MG63 (cell line): ENCODE data around the gene TOR1B. TPM values are rescaled to one million over a fixed set of nuclear protein-coding genes. Genes with fewer than 3 reads are reported as not detected.
"Not testable (repeated sequence)": the region's sequence is repeated elsewhere in the genome, so short reads cannot be mapped to it uniquely, and the experiment has no call there.

Experiments used
- DNase-seq: peaks from one replicate; pipeline ENCODE4 v3.0.0-alpha.2; 2020
- H3K27me3 ChIP-seq: fragments of 250-450 bp; sonication (Bioruptor Pico); 2 replicates; pipeline ENCODE4 v1.5.1; 2020; ENCODE audit warnings: mild to moderate bottlenecking, moderate library complexity
- H3K36me3 ChIP-seq: fragments of 250-450 bp; sonication (Bioruptor Pico); 2 replicates; pipeline ENCODE4 v1.5.1; 2020; ENCODE audit warnings: mild to moderate bottlenecking, moderate library complexity
- H3K4me3 ChIP-seq: fragments of 250-450 bp; sonication (Bioruptor Pico); 2 replicates; pipeline ENCODE4 v1.5.1; 2020; ENCODE audit warnings: mild to moderate bottlenecking, moderate library complexity
- H3K9me3 ChIP-seq: fragments of 250-450 bp; sonication (Bioruptor Pico); 2 replicates; pipeline ENCODE4 v1.5.1; 2020; ENCODE audit warnings: mild to moderate bottlenecking, moderate library complexity
- total RNA-seq: library from RNA; depleted of rRNA; stranded (reverse); fragments of >200 nt; shearing (Covaris generic); gene quantifications from 2 replicates; pipeline ENCODE4 v1.2.3, GENCODE V29; 2014; ENCODE audit warnings: low replicate concordance

Gene TOR1B
- total RNA-seq, 1 experiment from 2014 or later, result 31.8 TPM

GRCh38 chr9:129796029-129796428, 7.0 kb upstream of the TOR1B start:
- H3K4me3 ChIP-seq, H3K9me3 ChIP-seq, H3K36me3 ChIP-seq, DNase-seq, H3K27me3 ChIP-seq: not testable (repeated sequence)

- H3K9me3 ChIP-seq, result no peaks in the 10 kb centered on the region
- no peak for DNase-seq
- H3K4me3 ChIP-seq, result no peak overlapping the region
- no peaks in the 10 kb centered on the region for H3K27me3 ChIP-seq
- no peaks in the 10 kb centered on the region for H3K36me3 ChIP-seq
Observed at GRCh38 chr9:129798973-129799372, 4.0 kb upstream of the TOR1B start.

DNA sequence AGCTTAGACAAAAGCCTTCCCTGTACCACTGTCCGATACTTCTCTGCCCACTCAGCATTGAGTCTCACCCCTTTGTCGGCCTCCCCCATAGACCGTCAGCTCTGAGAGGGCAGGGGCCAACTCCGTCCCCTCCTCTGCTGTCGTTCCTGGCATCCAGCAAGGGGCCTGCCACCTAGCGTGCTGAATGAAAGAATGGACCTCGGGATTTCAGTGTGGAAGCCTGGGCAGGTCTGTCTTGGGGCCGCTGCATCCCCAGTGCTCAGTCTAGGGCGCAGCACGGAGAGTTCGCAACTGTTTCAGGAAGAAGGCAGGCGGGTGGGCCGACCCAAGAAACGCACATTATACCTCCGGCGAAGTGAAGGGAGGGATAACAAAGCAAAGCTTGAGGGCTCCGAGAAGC, 1.5 kb upstream of the TOR1B start:
- H3K9me3 ChIP-seq, result no peaks in the 10 kb centered on the region
- H3K4me3 ChIP-seq, result no peak overlapping the region
- H3K36me3 ChIP-seq, result peaks cover 7% of the 10 kb centered on the region
- no peaks in the 10 kb centered on the region for H3K27me3 ChIP-seq
- DNase-seq, result no peak

GRCh38 chr9:129803676-129804060, 684 bp downstream of the TOR1B start:
- peak; percentile 18 for DNase-seq
- Histone ChIP-seq H3K9me3 (no peaks in the 10 kb centered on the region), H3K36me3 (peaks cover 9% of the 10 kb centered on the region), H3K27me3 (no peaks in the 10 kb centered on the region), H3K4me3 (peak overlapping the region; percentile 92)

DNA sequence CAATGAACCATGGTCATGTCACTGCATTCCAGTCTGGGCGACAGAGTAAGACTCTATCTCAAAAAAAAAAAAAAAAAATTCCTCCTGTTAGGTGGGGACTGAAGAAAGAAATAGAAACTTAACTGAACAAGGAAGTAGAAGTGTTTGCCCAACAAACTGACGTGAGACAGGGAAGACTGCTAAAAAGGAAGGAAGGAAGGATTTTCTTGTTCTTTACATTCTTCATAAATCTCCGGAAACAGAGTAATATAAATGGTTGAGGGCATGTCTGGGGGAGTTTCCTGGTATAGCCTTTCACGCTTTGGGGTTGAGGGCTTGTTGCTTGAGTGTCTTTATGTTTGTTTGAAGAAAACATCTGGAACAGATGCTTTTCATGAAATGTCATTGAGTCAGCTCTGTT, 3.1 kb downstream of the TOR1B start:
- Histone ChIP-seq H3K27me3 (no peaks in the 10 kb centered on the region), H3K36me3 (peaks cover 23% of the 10 kb centered on the region), H3K4me3 (no peak overlapping the region), H3K9me3 (no peaks in the 10 kb centered on the region)
- DNase-seq, result no peak

DNA sequence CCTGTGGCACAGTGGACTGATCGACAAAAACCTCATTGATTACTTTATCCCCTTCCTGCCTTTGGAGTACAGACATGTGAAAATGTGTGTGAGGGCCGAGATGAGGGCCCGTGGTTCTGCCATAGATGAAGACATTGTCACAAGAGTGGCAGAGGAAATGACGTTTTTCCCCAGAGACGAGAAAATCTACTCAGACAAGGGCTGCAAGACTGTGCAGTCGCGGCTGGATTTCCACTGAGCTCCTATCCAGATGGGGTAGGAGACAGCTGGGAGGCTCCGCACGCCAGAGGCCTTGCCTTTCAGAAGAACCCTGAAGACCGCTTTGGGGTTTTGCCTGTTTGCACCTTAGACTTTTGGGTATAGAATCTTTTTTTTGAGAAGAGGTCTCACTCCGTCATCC, 6.4 kb downstream of the TOR1B start:
- H3K27me3 ChIP-seq, result no peaks in the 10 kb centered on the region
- no peaks in the 10 kb centered on the region for H3K9me3 ChIP-seq
- peaks cover 25% of the 10 kb centered on the region for H3K36me3 ChIP-seq

DNA sequence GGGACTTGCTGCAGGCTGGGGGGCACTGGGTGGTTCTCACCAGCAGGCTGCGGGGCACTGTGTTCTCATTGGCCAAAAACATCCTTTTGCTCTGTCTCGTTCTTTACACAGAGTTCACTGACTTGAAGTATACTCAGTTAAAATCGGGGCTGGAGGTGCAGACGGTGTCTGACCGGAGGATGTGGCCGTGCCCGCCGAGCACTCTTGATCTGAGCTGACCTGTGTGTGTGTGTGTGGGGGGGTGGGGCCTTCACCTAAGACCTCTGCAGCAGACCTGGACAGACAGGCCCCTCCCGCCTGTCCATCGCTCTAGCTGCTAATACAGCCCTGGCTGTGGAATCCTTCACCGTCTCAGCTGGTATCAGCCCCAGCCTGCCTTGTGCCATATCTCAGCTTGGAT, 7.1 kb downstream of the TOR1B start:
- Histone ChIP-seq H3K9me3 (no peaks in the 10 kb centered on the region), H3K36me3 (peaks cover 24% of the 10 kb centered on the region), H3K4me3 (no peak overlapping the region), H3K27me3 (no peaks in the 10 kb centered on the region)
- no peak for DNase-seq

More for the DNA sequence above, 6.4 kb downstream of the TOR1B start:
- no peak overlapping the region for H3K4me3 ChIP-seq
- DNase-seq, result no peak

DNA sequence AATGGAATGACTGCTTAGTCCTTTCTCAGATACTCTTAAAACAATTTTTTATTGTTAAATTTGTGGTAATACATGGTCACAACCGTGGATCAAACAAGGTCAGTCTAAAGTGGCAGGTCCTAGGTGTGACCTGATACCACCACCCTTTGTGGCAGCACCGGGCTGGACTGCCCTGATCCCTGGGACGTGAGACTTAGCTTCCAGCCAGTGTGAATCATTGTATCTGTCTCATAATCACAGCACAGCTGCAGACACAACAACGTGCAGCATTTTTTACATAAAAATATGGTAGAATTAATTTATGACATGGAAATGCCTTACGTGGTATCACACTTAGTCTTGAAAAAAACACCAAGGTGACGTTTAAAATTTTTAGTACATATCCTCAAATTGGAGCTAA, 7.8 kb downstream of the TOR1B start:
- no peak overlapping the region for H3K4me3 ChIP-seq
- DNase-seq, result no peak
- H3K36me3 ChIP-seq, result peaks cover 20% of the 10 kb centered on the region
- H3K27me3 ChIP-seq, result no peaks in the 10 kb centered on the region
- no peaks in the 10 kb centered on the region for H3K9me3 ChIP-seq

DNA sequence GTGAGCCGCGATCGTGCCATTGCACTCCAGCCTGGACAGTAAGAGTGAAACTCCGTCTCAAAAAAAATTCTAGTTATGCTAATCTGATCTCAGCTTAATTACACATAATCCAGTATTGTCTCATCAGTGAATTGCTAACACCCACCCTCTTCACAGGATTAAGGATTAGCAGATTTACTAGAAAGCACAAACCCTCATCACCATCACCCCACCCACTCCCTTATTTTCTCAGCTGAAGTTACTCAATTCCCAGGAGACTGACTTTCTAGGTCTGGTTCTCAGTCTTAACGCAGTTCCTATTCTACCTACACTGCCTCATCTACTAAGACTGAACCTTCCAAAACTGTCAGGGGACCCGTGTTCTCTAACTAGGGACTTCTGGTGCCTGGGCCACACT, 9.0 kb downstream of the TOR1B start:
- H3K36me3 ChIP-seq, result peaks cover 30% of the 10 kb centered on the region
- H3K4me3 ChIP-seq, result no peak overlapping the region
- no peak for DNase-seq
- no peaks in the 10 kb centered on the region for H3K27me3 ChIP-seq
- no peaks in the 10 kb centered on the region for H3K9me3 ChIP-seq

- Histone ChIP-seq H3K27me3 (no peaks in the 10 kb centered on the region), H3K36me3 (peaks cover 31% of the 10 kb centered on the region)
Observed at GRCh38 chr9:129812385-129812784, 9.4 kb downstream of the TOR1B start.

GRCh38 chr9:129813661-129814060, 10.7 kb downstream of the TOR1B start:
- Histone ChIP-seq H3K4me3 (no peak overlapping the region), H3K9me3 (no peaks in the 10 kb centered on the region), H3K36me3 (peaks cover 38% of the 10 kb centered on the region), H3K27me3 (no peaks in the 10 kb centered on the region)
- no peak for DNase-seq

More at GRCh38 chr9:129812385-129812784, 9.4 kb downstream of the TOR1B start:
- no peaks in the 10 kb centered on the region for H3K9me3 ChIP-seq
- DNase-seq, result no peak
- H3K4me3 ChIP-seq, result no peak overlapping the region

GRCh38 chr9:129814432-129815223, 11.6 kb downstream of the TOR1B start:
- no peak for DNase-seq
- H3K9me3 ChIP-seq, result no peaks in the 10 kb centered on the region
- peaks cover 39% of the 10 kb centered on the region for H3K36me3 ChIP-seq
- no peak overlapping the region for H3K4me3 ChIP-seq
- no peaks in the 10 kb centered on the region for H3K27me3 ChIP-seq

DNA sequence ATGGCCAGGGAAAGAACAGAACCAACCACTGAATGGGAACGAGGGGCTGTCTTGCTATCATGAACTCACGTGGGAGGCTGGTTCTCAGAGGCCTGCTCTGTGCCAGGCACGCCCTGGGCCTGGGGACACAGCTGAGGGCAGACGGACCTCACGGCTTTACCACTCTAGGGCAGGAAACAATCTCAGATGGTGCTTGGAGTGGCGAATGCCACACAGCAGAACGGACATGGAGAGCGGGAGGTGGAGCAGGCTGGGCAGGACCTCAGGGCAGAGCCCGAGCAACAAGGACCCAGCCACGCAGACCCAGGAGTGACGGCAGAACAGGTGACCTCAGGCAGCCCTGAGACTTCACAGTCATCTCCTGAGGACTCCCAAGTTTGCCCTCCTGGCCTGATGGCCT, 12.3 kb downstream of the TOR1B start:
- no peaks in the 10 kb centered on the region for H3K27me3 ChIP-seq
- no peak for DNase-seq
- peaks cover 38% of the 10 kb centered on the region for H3K36me3 ChIP-seq
- no peaks in the 10 kb centered on the region for H3K9me3 ChIP-seq
- no peak overlapping the region for H3K4me3 ChIP-seq

DNA sequence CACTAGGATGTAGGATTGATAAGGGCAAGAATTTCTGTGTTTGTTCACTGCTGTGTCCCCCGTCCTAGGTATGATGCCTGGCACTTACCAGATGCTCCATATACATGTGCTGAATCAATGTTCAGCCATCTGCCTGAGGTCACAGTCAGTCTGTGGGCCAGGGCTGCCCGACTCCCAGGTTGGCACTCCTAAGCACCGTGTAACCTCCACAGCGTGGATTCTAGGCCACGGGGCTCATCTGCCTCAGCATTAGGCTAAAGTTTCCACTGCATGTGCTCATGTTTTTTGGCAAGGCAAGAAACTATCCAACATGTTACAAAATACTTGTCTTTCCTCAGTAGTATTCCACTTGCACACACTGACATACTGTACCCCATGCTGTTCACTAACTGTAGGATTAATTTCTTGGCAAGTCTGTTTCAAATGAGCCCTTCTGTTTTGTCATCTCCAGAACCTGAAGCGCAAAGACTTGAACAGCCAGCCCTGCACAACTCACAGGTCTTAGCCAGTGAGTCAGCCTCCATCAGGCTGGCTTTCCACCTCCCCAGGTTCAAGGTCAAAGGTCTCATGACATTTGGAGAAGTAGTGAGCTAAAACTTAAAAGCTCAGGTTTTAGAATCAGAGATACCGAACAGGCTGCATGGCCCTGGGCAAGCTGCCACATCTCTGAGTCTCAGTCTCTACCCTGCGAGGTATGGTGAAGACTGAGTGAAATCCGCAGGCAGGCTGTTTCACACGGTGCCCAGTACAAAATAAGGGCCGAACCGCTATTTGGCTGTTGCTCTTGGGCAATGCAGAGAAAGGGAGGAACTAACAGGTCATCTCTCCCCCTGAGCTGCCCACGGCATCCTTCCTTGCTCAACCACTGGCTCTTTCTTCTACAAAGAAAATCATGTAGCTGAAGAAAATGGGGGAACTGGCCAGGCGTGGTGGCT, 13.8 kb downstream of the TOR1B start:
- Histone ChIP-seq H3K4me3 (no peak overlapping the region), H3K9me3 (no peaks in the 10 kb centered on the region), H3K36me3 (peaks cover 45% of the 10 kb centered on the region), H3K27me3 (no peaks in the 10 kb centered on the region)
- no peak for DNase-seq

DNA sequence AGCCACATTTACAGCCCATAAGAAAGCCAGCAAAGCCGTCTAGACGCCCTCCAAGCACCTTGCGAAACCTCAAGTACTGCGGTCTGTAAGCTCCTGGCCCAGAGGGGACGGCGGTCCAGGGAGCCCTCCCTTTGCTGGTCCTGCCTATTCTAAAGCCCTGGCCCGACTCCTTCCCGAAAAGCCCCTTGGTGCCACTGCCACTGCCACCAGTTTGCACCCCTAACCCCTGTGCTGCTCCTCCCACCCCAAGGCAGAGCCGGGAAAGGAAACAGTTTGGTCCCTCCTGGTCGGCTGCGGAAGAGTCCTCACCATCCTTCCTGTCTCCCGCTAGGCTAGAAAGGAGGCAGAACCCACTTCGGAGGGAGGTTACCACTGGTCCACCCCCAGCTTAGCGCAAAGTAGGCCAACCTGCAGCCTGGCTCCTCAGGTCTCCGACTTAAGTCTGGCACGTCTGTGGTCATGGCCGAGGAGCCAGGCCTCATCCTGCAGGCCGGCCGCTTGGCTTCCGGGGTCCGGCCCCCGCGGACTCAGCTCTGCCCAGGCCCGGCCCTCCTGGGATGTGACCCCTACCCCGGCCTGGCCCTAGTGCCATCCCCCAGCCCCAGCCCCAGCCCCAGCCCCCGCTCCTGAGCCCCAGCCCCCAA, 20.0 kb downstream of the TOR1B start:
- peak; percentile 43 for DNase-seq
- Histone ChIP-seq H3K9me3 (no peaks in the 10 kb centered on the region), H3K36me3 (peaks cover 35% of the 10 kb centered on the region), H3K27me3 (no peaks in the 10 kb centered on the region), H3K4me3 (peak overlapping the region; percentile 55)

GRCh38 chr9:129823542-129823934, 20.6 kb downstream of the TOR1B start:
- H3K27me3 ChIP-seq, result no peaks in the 10 kb centered on the region
- no peak for DNase-seq

More at GRCh38 chr9:129823542-129823934, 20.6 kb downstream of the TOR1B start:
- Histone ChIP-seq H3K4me3 (peak overlapping the region; percentile 90), H3K9me3 (no peaks in the 10 kb centered on the region), H3K36me3 (peaks cover 32% of the 10 kb centered on the region)
